Activated T-cell treated with anti-CD3 and anti-CD28 coated beads, Interleukin-2, amount 50 U/mL, for 4 hours (primary cell): ENCODE measurements around the gene TH. TPM values are rescaled to one million over a fixed set of nuclear protein-coding genes. Genes with fewer than 3 reads are reported as not detected.

Experiments used
- ATAC-seq, 2 donors: fragments of 200-7000 bp; cut with Tn5 transposase; one replicate each; pipeline ENCODE4 v1.10.0; 2021
- DNase-seq: peaks from one replicate; pipeline ENCODE4 v3.0.0-alpha.2; 2020
- H3K27me3 Mint-ChIP-seq: one replicate; pipeline ENCODE4 v1.8.0; 2021; ENCODE audit warnings: low read depth, mixed read lengths
- H3K36me3 Mint-ChIP-seq: one replicate; pipeline ENCODE4 v1.8.0; 2022; ENCODE audit warnings: mixed read lengths; ENCODE audit not compliant: insufficient read depth
- H3K4me1 Mint-ChIP-seq: one replicate; pipeline ENCODE4 v1.8.0; 2021; ENCODE audit warnings: low read depth, mixed read lengths
- H3K4me3 Mint-ChIP-seq: one replicate; pipeline ENCODE4 v1.8.0; 2021; ENCODE audit warnings: mild to moderate bottlenecking, moderate library complexity, mixed read lengths
- H3K9me3 Mint-ChIP-seq: one replicate; pipeline ENCODE4 v1.8.0; 2021; ENCODE audit warnings: mixed read lengths
- total RNA-seq, 3 donors: library from RNA; stranded (reverse); gene quantifications; one replicate each; pipeline ENCODE4 v1.2.1, GENCODE V29; 2021

Gene TH
- total RNA-seq, 3 donors from 2014 or later, result not detected

- Mint-ChIP-seq H3K4me3 (no peak overlapping the region), H3K9me3 (no peaks in the 10 kb centered on the region), H3K36me3 (no peaks in the 10 kb centered on the region), H3K27me3 (peaks cover 3% of the 10 kb centered on the region), H3K4me1 (no peaks in the 10 kb centered on the region)
- DNase-seq (no peak), ATAC-seq (no peak)
Measured at GRCh38 chr11:2157294-2158040, 14.1 kb downstream of the TH start.

DNA sequence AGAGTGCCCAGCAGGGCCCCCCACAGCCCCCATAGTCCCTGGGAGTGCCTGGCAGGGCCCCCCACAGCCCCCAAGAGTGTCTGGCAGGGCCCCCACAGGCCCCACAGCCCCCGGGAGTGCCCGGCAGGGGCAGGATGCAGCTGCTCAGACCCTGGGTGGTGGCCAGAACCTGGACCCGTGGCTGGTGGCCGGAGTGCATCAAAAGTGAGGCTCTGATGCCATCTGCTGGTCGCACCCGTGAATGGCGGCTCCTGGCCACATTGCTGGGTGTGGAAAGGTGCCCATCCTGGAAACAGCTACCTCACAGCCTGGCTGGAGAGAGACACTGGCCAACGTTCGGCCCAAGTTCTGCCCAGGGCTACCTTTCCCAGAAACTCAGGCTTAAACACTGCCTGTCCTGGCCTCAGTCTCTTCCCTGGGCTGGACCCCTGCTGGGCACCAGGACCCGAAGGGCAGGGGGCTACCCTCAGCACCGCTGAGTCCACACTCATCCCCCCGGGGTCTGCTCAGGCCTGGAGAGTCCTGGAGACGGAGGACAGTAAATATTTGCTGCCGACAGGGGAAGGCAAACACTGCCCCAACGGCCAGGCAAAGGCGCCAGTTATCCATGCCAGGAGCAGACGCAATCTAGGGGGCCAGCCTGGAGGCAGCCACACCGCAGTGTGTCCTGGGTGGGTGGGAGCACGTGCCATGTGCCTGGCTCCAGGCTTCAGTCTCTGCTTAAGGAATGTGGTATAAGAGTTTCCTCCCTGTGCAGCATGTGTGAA lies 15.0 kb downstream of the TH start:
- DNase-seq (peak; percentile 52), ATAC-seq (no peak)
- Mint-ChIP-seq H3K27me3 (peaks cover 3% of the 10 kb centered on the region), H3K36me3 (no peaks in the 10 kb centered on the region), H3K4me3 (no peak overlapping the region), H3K9me3 (no peaks in the 10 kb centered on the region), H3K4me1 (peaks cover 5% of the 10 kb centered on the region)

- Mint-ChIP-seq H3K9me3 (no peaks in the 10 kb centered on the region), H3K4me3 (no peak overlapping the region), H3K4me1 (peaks cover 7% of the 10 kb centered on the region), H3K27me3 (peaks cover 12% of the 10 kb centered on the region), H3K36me3 (no peaks in the 10 kb centered on the region)
- ATAC-seq (no peak), DNase-seq (no peak)
Measured at GRCh38 chr11:2155511-2155910, 16.1 kb downstream of the TH start.

GRCh38 chr11:2154889-2155288 lies 16.7 kb downstream of the TH start:
- H3K4me3 Mint-ChIP-seq, result no peak overlapping the region
- ATAC-seq (no peak), DNase-seq (no peak)
- H3K9me3 Mint-ChIP-seq, result no peaks in the 10 kb centered on the region
- peaks cover 17% of the 10 kb centered on the region for H3K27me3 Mint-ChIP-seq
- H3K4me1 Mint-ChIP-seq, result peaks cover 8% of the 10 kb centered on the region
- no peaks in the 10 kb centered on the region for H3K36me3 Mint-ChIP-seq

GRCh38 chr11:2154195-2154585 lies 17.4 kb downstream of the TH start:
- Mint-ChIP-seq H3K4me1 (peaks cover 8% of the 10 kb centered on the region), H3K9me3 (no peaks in the 10 kb centered on the region), H3K4me3 (no peak overlapping the region), H3K27me3 (peaks cover 19% of the 10 kb centered on the region), H3K36me3 (no peaks in the 10 kb centered on the region)
- DNase-seq (no peak), ATAC-seq (no peak)

DNA sequence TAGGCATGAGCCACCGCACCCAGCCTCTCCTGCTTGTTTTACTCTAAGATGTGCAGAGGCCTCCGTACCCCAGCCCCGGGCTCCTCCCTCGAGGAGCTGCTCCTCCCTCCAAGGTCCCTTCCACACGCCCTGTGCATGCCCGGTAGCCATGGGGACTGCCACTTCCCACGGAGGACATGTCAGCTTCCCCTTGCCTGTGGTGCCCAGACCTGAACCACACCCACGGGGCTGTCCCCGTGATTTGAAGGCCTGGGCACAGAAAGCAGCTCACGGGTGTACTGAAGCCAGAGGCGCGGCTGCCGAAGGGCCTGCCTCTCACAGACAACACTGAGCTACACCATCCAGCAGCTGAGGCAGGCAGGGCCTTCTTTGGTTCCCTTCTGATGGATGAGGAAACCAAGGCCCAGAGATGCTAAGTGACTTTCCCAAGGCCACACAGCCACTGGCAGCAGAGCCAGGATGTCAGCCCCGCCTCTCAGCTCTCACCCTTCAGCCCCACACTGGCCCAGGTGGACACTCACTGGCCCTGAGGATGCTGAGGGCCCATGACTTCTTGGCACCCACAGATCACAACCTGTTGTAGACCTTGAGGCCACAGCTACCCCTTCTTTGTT lies 17.9 kb downstream of the TH start:
- Mint-ChIP-seq H3K4me1 (peaks cover 8% of the 10 kb centered on the region), H3K9me3 (no peaks in the 10 kb centered on the region), H3K27me3 (peaks cover 24% of the 10 kb centered on the region), H3K36me3 (no peaks in the 10 kb centered on the region), H3K4me3 (no peak overlapping the region)
- DNase-seq, result no peak
- ATAC-seq, result no peak

DNA sequence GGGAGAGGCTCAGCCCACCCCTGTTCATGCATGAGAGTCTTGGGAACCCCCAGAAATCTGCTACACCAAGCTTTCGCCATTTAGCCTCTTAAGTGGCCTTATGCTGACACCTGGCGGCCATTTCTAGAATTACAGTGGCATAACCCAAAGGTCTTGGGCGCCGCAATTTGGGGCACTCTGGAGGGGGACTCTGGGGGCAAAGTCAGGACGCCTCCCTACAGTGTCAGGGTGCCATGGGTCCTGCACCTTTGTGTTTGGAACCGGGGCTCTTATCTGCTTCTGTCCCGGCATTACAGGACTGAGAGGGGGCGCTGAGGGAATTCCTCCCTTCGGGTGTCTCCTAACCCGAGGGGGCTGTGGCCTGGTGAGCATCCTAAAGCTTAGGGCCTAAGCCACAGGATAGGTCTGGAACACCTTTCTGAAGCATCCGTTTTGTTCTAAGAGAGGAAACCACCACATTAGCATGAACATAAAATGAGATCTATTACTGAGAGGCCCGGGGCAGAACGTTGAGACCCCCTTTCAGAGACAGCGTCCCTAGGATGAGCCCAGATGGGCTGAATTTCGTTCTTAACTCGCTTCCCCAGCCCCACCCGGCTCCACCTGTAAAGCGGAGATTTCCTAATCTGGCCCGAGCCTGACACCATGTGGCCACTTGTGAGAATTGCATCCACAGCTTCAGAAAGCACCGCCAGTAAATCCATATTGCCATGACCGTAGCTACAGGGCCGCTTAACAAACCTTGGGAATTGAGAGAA lies 19.9 kb downstream of the TH start:
- Mint-ChIP-seq H3K9me3 (no peaks in the 10 kb centered on the region), H3K36me3 (no peaks in the 10 kb centered on the region), H3K27me3 (peaks cover 41% of the 10 kb centered on the region), H3K4me3 (peak overlapping the region; percentile 13), H3K4me1 (peaks cover 8% of the 10 kb centered on the region)
- ATAC-seq (peak; percentile 68 to 70), DNase-seq (peak; percentile 76)

DNA sequence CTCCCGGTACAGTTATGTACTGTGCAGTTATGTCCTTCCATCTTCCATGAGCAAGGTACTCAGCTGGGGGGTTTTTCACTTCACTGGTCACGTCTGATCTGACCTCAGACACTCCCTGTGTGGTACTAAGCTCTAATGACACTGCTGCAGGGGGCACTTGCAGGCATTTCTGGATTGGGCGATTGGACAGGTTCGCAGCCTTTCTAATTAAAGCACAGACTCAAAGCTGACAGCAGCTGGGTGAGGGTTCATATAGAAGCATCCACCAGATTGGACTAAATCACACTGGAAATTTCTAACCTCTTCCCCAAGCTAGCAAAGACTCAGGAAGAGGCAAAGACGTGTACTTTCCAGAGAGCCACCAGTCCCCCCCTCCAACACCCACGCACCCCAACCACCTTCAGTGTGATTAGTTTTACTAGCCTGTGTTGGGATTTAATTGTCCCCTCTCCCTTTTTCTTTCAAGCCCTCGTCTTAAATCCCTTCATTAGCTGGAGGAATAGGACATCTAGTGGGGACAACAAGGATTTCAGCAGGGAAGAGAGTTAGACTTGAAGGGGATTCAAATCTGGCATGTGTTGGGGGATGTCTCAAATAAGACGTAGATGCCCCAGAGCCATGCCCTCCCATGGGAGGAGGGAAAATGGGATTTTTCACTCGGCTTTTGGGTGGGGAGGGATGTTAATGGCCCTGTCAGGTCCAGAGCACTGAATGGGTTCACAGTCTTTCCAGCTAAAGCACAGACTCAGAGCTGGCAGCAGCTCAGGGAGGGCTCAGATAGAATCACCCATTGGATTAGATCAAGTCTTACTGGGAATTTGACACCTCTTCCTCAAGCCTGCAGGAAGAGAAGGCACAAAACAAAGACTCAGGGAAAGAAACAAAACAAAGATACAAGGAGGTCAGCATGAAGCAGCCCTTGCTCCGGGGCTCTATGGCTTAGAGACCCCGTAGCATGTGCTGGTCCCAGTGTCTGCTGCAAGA lies 21.5 kb downstream of the TH start:
- Mint-ChIP-seq H3K4me3 (no peak overlapping the region), H3K36me3 (no peaks in the 10 kb centered on the region), H3K27me3 (peaks cover 54% of the 10 kb centered on the region), H3K9me3 (no peaks in the 10 kb centered on the region), H3K4me1 (peaks cover 8% of the 10 kb centered on the region)
- DNase-seq (no peak), ATAC-seq (no peak)

- ATAC-seq, result no peak
- Mint-ChIP-seq H3K36me3 (no peaks in the 10 kb centered on the region), H3K4me3 (no peak overlapping the region)
Measured at GRCh38 chr11:2149460-2149859, 22.2 kb downstream of the TH start.

GRCh38 chr11:2148595-2148994 lies 23.0 kb downstream of the TH start:
- Mint-ChIP-seq H3K4me3 (no peak overlapping the region), H3K9me3 (no peaks in the 10 kb centered on the region), H3K4me1 (peaks cover 18% of the 10 kb centered on the region), H3K36me3 (no peaks in the 10 kb centered on the region), H3K27me3 (peaks cover 59% of the 10 kb centered on the region)
- DNase-seq (no peak), ATAC-seq (no peak)

More at GRCh38 chr11:2149460-2149859, 22.2 kb downstream of the TH start:
- peaks cover 14% of the 10 kb centered on the region for H3K4me1 Mint-ChIP-seq
- no peaks in the 10 kb centered on the region for H3K9me3 Mint-ChIP-seq
- peaks cover 58% of the 10 kb centered on the region for H3K27me3 Mint-ChIP-seq
- no peak for DNase-seq

- H3K4me1 Mint-ChIP-seq, result peaks cover 30% of the 10 kb centered on the region
- peaks cover 69% of the 10 kb centered on the region for H3K27me3 Mint-ChIP-seq
- no peak for DNase-seq
- H3K4me3 Mint-ChIP-seq, result no peak overlapping the region
- no peak for ATAC-seq
- no peaks in the 10 kb centered on the region for H3K9me3 Mint-ChIP-seq
- H3K36me3 Mint-ChIP-seq, result no peaks in the 10 kb centered on the region
Measured at GRCh38 chr11:2147391-2147790, 24.2 kb downstream of the TH start.

- Mint-ChIP-seq H3K27me3 (peaks cover 77% of the 10 kb centered on the region), H3K36me3 (no peaks in the 10 kb centered on the region), H3K9me3 (no peaks in the 10 kb centered on the region), H3K4me1 (peaks cover 34% of the 10 kb centered on the region), H3K4me3 (no peak overlapping the region)
- ATAC-seq, result no peak
- no peak for DNase-seq
Measured at GRCh38 chr11:2146051-2146450, 25.6 kb downstream of the TH start.

DNA sequence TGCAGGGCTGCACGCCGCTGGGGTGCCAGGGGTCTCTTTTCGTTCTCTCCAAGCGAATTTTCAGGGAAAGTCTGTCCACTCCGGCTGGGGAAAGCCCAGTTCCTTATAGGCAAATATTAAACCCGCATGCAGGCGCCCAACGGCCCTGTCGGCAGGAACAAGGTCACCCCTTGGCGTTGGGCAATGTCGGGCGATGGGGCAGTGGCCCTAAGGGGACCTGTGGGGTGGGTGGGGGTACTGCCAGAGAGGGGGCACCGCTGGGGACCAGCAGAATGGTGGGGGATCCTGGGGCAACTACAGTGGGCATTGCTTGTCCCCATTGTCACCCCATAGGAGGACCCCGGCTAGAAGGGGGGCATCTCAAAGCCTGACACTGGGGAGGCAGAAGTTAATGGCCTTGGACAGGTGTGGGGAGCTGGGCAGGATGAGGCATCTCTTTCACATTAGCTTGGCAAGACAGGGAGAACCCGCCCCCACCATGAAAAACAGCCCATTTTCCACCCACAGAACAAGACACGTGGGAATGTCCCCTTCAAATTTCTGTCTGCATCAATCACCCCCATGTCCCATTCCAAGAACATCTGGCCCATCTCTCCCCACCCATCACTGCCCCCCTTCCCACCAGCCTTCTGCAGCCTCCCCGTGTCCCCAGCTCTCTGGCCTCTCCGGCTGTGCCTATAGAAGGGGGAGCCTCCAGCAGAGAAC lies 26.9 kb downstream of the TH start:
- H3K27me3 Mint-ChIP-seq, result peaks cover 72% of the 10 kb centered on the region
- no peaks in the 10 kb centered on the region for H3K9me3 Mint-ChIP-seq
- no peak for ATAC-seq
- peaks cover 36% of the 10 kb centered on the region for H3K4me1 Mint-ChIP-seq
- no peaks in the 10 kb centered on the region for H3K36me3 Mint-ChIP-seq
- no peak for DNase-seq
- H3K4me3 Mint-ChIP-seq, result no peak overlapping the region
